ENCODE measurements around the gene DGKZ. TPM values are rescaled to one million over a fixed set of nuclear protein-coding genes. Genes with fewer than 3 reads are reported as not detected.
A peak's percentile ranks its signal among the peaks of the same experiment; 100 is the strongest.

DGKZ gene
- total RNA-seq, 2 experiments from 2014 or later: 159 to 166 TPM

GRCh38 chr11:46338988-46339666 lies 8.1 kb upstream of the DGKZ start:
- Mint-ChIP-seq H3K27ac (peak overlapping the region; percentile 80), H3K27me3 (no peaks in the 10 kb centered on the region), H3K4me3 (peak overlapping the region; percentile 53), H3K9me3 (no peaks in the 10 kb centered on the region), H3K36me3 (ENCODE audit: low read depth) (peaks cover 6% of the 10 kb centered on the region), H3K4me1 (ENCODE audit: low read depth) (peaks cover 94% of the 10 kb centered on the region)
- CTCF ChIA-PET: interaction anchor here (1.2 kb wide), 1 partner anchor 50 kb away, joined by 3 read pairs; no protein-coding TSS in a partner anchor
- Histone ChIP-seq H3K9me3 (ENCODE audit: control insufficient read depth in 1 of 2, insufficient read depth in 1 of 2, low read length in 2 of 2) (no peaks in the 10 kb centered on the region), H3K27me3 (ENCODE audit: control insufficient read depth in 1 of 2, insufficient read depth in 2 of 2, low read length in 2 of 2) (no peaks in the 10 kb centered on the region), H3K36me3 (ENCODE audit: insufficient read depth, low read length) (no peaks in the 10 kb centered on the region), H3K4me3 (ENCODE audit: low read length) (no peak overlapping the region), H3K4me1 (ENCODE audit: insufficient read depth, low read length) (peaks cover 92% of the 10 kb centered on the region), H3K27ac (ENCODE audit: low read depth in 1 of 2, low read length in 2 of 2) (peak overlapping the region in 1 of 2 donors; percentile 47)
- ATAC-seq (ENCODE audit: poor library complexity) (no peak), DNase-seq (no peak)
- TF ChIP-seq, protein P1, sequence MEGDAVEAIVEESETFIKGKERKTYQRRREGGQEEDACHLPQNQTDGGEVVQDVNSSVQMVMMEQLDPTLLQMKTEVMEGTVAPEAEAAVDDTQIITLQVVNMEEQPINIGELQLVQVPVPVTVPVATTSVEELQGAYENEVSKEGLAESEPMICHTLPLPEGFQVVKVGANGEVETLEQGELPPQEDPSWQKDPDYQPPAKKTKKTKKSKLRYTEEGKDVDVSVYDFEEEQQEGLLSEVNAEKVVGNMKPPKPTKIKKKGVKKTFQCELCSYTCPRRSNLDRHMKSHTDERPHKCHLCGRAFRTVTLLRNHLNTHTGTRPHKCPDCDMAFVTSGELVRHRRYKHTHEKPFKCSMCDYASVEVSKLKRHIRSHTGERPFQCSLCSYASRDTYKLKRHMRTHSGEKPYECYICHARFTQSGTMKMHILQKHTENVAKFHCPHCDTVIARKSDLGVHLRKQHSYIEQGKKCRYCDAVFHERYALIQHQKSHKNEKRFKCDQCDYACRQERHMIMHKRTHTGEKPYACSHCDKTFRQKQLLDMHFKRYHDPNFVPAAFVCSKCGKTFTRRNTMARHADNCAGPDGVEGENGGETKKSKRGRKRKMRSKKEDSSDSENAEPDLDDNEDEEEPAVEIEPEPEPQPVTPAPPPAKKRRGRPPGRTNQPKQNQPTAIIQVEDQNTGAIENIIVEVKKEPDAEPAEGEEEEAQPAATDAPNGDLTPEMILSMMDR (IDR thresholded peaks at IDR 0.05): no peak
- POLR2A ChIA-PET: interaction anchor here (2.4 to 2.8 kb wide), 2 partner anchors 9 to 10 kb away, joined by 9 to 11 read pairs; no protein-coding TSS in a partner anchor
- intact Hi-C loops (cut with DNase I, micrococcal nuclease): no loop called here

- Histone ChIP-seq H3K4me3 (ENCODE audit: low read length) (no peak overlapping the region), H3K27me3 (ENCODE audit: control insufficient read depth in 1 of 2, insufficient read depth in 2 of 2, low read length in 2 of 2) (no peaks in the 10 kb centered on the region), H3K27ac (ENCODE audit: low read depth in 1 of 2, low read length in 2 of 2) (peak overlapping the region in 1 of 2 donors; percentile 47), H3K4me1 (ENCODE audit: insufficient read depth, low read length) (peaks cover 92% of the 10 kb centered on the region), H3K36me3 (ENCODE audit: insufficient read depth, low read length) (no peaks in the 10 kb centered on the region), H3K9me3 (ENCODE audit: control insufficient read depth in 1 of 2, insufficient read depth in 1 of 2, low read length in 2 of 2) (no peaks in the 10 kb centered on the region)
- Mint-ChIP-seq H3K9me3 (no peaks in the 10 kb centered on the region), H3K4me3 (no peak overlapping the region), H3K36me3 (ENCODE audit: low read depth) (peaks cover 6% of the 10 kb centered on the region), H3K4me1 (ENCODE audit: low read depth) (peaks cover 94% of the 10 kb centered on the region), H3K27me3 (no peaks in the 10 kb centered on the region), H3K27ac (peak overlapping the region; percentile 80)
- intact Hi-C loops (cut with DNase I, micrococcal nuclease): loop anchor here in 1 of 2 experiments (10.0 kb wide), 1 partner anchor 195 kb away; no protein-coding TSS in a partner anchor
- ChIA-PET CTCF (interaction anchor here (1.2 kb wide), 1 partner anchor 49 kb away, joined by 3 read pairs; no protein-coding TSS in a partner anchor), POLR2A (interaction anchor here (1.0 to 2.8 kb wide), 4 partner anchors 8 to 22 kb away, joined by 4 to 11 read pairs (median 7); no protein-coding TSS in a partner anchor)
- ATAC-seq (ENCODE audit: poor library complexity): no peak
- TF ChIP-seq, protein P1 (IDR thresholded peaks at IDR 0.05): no peak
- no peak for DNase-seq
Observed at GRCh38 chr11:46339816-46340215, 7.4 kb upstream of the DGKZ start.

DNA sequence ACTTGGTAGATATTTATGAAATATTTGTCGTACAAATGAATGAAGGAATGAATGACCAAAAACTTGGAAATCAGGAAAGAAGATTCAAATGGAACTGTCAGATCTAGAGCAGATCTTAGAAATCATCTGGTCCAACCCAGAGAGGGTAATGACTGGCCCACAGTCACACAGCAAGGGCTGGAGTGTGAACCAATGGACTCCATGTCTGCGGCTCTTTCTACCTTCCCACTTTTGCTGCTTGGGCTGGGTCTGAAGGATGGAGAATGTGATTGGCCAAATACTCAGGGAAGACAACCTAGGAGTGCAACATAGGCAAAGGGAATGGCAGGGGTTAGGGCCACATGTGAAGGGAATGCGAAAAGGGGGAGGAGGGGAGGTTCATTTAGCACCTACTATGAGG lies 5.8 kb upstream of the DGKZ start:
- Mint-ChIP-seq H3K27ac (peak overlapping the region; percentile 80), H3K36me3 (ENCODE audit: low read depth) (peaks cover 9% of the 10 kb centered on the region), H3K9me3 (no peaks in the 10 kb centered on the region), H3K4me3 (peak overlapping the region; percentile 42), H3K4me1 (ENCODE audit: low read depth) (peaks cover 94% of the 10 kb centered on the region), H3K27me3 (no peaks in the 10 kb centered on the region)
- TF ChIP-seq, protein P1 (IDR thresholded peaks at IDR 0.05): no peak
- intact Hi-C loops (cut with DNase I, micrococcal nuclease): loop anchor here in 1 of 2 experiments (10.0 kb wide), 1 partner anchor 193 kb away; no protein-coding TSS in a partner anchor
- ATAC-seq (ENCODE audit: poor library complexity): no peak
- Histone ChIP-seq H3K36me3 (ENCODE audit: insufficient read depth, low read length) (no peaks in the 10 kb centered on the region), H3K9me3 (ENCODE audit: control insufficient read depth in 1 of 2, insufficient read depth in 1 of 2, low read length in 2 of 2) (no peaks in the 10 kb centered on the region), H3K27ac (ENCODE audit: low read depth in 1 of 2, low read length in 2 of 2) (peak overlapping the region; percentile 34 to 58), H3K4me3 (ENCODE audit: low read length) (no peak overlapping the region), H3K27me3 (ENCODE audit: control insufficient read depth in 1 of 2, insufficient read depth in 2 of 2, low read length in 2 of 2) (no peaks in the 10 kb centered on the region), H3K4me1 (ENCODE audit: insufficient read depth, low read length) (peaks cover 93% of the 10 kb centered on the region)
- no peak for DNase-seq
- POLR2A ChIA-PET: interaction anchor here (1.0 to 14.3 kb wide), 2 partner anchors 8 to 12 kb away, joined by 3 to 266 read pairs; no protein-coding TSS in a partner anchor
- CTCF ChIA-PET: interaction anchor here (1.5 kb wide), 1 partner anchor 11 kb away, joined by 3 read pairs; no protein-coding TSS in a partner anchor
